Measurements from ENCODE around the gene SRSF8. TPM values are rescaled to one million over a fixed set of nuclear protein-coding genes. Genes with fewer than 3 reads are reported as not detected.
"Not testable (repeated sequence)": the region's sequence is repeated elsewhere in the genome, so short reads cannot be mapped to it uniquely, and the experiment has no call there.

The SRSF8 gene, protein sequence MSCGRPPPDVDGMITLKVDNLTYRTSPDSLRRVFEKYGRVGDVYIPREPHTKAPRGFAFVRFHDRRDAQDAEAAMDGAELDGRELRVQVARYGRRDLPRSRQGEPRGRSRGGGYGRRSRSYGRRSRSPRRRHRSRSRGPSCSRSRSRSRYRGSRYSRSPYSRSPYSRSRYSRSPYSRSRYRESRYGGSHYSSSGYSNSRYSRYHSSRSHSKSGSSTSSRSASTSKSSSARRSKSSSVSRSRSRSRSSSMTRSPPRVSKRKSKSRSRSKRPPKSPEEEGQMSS
- total RNA-seq: 10 to 100 TPM; 20.1 to 37.4 (median 22.2) TPM

DNA sequence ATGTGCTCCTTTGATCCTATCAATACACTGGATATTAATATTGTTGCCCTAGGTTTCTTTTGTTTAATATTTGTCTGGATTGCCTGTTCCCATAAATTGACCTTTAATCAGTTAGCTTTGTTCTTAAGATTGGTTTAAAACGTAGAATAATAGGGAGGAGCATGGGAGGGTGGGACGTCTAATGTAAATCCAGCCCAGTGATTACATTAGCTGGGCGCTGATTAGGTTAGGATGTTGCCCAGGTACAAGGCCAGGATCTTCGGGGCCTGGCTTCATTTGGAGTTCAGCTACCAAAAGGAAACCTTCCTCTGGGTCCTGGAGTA is at the start of gene SRSF8:
TSS of gene SRSF8 (plus strand) at position 204 of the 323 bp plus-strand sequence. CDS start 308 bp downstream, outside the sequence.
- 0% methylated on average over 4 of the region's 4 CpGs for WGBS, 2 donors
- H3K36me3 ChIP-seq: no peaks in the 10 kb centered on the region
- intact Hi-C loops (cut with DNase I): loop anchor here (5.0 kb wide), 1 partner anchor 86 kb away; no protein-coding TSS in a partner anchor
- DNase-seq: no peak
- H3K4me3 ChIP-seq: peak within 1 kb of the TSS; percentile 61 to 94 (median 86)
- H3K9me3 ChIP-seq: no peaks in the 10 kb centered on the region
- peaks cover 7 to 34% (median 10%) of the 10 kb centered on the region in 3 donors for H3K4me1 ChIP-seq
- H3K27ac ChIP-seq: peak within 1 kb of the TSS; percentile 94 to 99 (median 98)
- TF ChIP-seq CTCF (IDR thresholded peaks at IDR 0.05): no peak
- TF ChIP-seq POLR2A (IDR thresholded peaks at IDR 0.05): no peak
- no peaks in the 10 kb centered on the region for H3K27me3 ChIP-seq

GRCh38 chr11:95021468-95021867 is 45.3 kb upstream of the SRSF8 start:
- WGBS, 2 donors: 84 to 88% methylated on average over 5 of the region's 5 CpGs
- H3K9me3 ChIP-seq; H3K27ac ChIP-seq; DNase-seq; H3K4me3 ChIP-seq; H3K27me3 ChIP-seq; intact Hi-C loops (cut with DNase I); H3K4me1 ChIP-seq; H3K36me3 ChIP-seq: not testable (repeated sequence)

- no peak within 1 kb of the TSS for H3K27ac ChIP-seq
- WGBS, 2 donors: 57 to 100% methylated on average over 1 of the region's 1 CpG
- DNase-seq: no peak
- H3K9me3 ChIP-seq: no peaks in the 10 kb centered on the region
- TF ChIP-seq POLR2A (IDR thresholded peaks at IDR 0.05) (no peak), CTCF (IDR thresholded peaks at IDR 0.05) (no peak)
- H3K4me1 ChIP-seq: no peaks in the 10 kb centered on the region
- H3K27me3 ChIP-seq: no peaks in the 10 kb centered on the region
- H3K4me3 ChIP-seq: no peak within 1 kb of the TSS
- H3K36me3 ChIP-seq: no peaks in the 10 kb centered on the region
- intact Hi-C loops (cut with DNase I): no loop called here
Measured at GRCh38 chr11:95024958-95025357, 41.8 kb upstream of the SRSF8 start, which contains the start of gene KDM4E. Gene KDM4E (plus strand): TSS chr11:95025258. CDS start chr11:95025558, 300 bp downstream.

GRCh38 chr11:95025594-95025993 is 41.1 kb upstream of the SRSF8 start:
- not testable (repeated sequence) for H3K4me1 ChIP-seq
- WGBS, 2 donors: 77 to 81% methylated on average over 2 to 4 of the region's 9 CpGs

DNA sequence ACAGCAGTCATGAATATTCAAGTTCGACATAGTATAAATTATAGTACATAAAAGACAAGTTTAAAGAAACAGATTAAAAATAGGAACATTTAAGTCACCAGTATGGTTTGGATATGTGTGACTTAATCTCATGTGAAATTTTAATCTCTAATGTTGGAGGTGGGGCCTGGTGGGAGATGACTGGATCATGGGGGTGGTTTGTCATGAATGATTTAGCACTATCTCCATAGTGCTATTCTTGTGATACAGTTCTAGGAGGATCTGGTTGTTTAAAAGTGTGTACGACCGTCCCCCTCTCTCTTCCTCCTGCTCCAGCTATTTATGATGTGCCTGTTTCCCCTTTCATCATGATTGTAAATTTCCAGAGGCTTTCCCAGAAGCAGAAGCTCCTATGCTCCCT is 38.4 kb upstream of the SRSF8 start:
- no peak for DNase-seq
- 81 to 83% methylated on average over 3 of the region's 3 CpGs for WGBS, 2 donors
- H3K36me3 ChIP-seq: no peaks in the 10 kb centered on the region
- H3K27ac ChIP-seq: no peak overlapping the region
- no peaks in the 10 kb centered on the region for H3K27me3 ChIP-seq
- H3K4me3 ChIP-seq: no peak overlapping the region
- TF ChIP-seq CTCF (IDR thresholded peaks at IDR 0.05) (no peak), POLR2A (IDR thresholded peaks at IDR 0.05) (no peak)
- H3K9me3 ChIP-seq: no peaks in the 10 kb centered on the region
- intact Hi-C loops (cut with DNase I): no loop called here
- H3K4me1 ChIP-seq: no peaks in the 10 kb centered on the region

More at GRCh38 chr11:95025594-95025993, 41.1 kb upstream of the SRSF8 start:
- H3K36me3 ChIP-seq; H3K27me3 ChIP-seq; DNase-seq; H3K9me3 ChIP-seq; H3K4me3 ChIP-seq; H3K27ac ChIP-seq; intact Hi-C loops (cut with DNase I): not testable (repeated sequence)

GRCh38 chr11:95033051-95033450 is 33.7 kb upstream of the SRSF8 start:
- H3K4me3 ChIP-seq: no peak overlapping the region
- intact Hi-C loops (cut with DNase I): no loop called here
- H3K9me3 ChIP-seq: no peaks in the 10 kb centered on the region
- H3K36me3 ChIP-seq: no peaks in the 10 kb centered on the region
- TF ChIP-seq POLR2A (IDR thresholded peaks at IDR 0.05): no peak
- no peak for TF ChIP-seq CTCF (IDR thresholded peaks at IDR 0.05)
- DNase-seq: no peak
- H3K27ac ChIP-seq: no peak overlapping the region
- 71 to 100% methylated on average over 1 of the region's 1 CpG for WGBS, 2 donors
- no peaks in the 10 kb centered on the region for H3K4me1 ChIP-seq
- peaks cover 0 to 16% (median 0%) of the 10 kb centered on the region in 4 donors for H3K27me3 ChIP-seq
